ENCODE results near the gene ARHGAP42.
"Not testable (repeated sequence)": the region's sequence is repeated elsewhere in the genome, so short reads cannot be mapped to it uniquely, and the experiment has no call there.

The ARHGAP42 gene

DNA sequence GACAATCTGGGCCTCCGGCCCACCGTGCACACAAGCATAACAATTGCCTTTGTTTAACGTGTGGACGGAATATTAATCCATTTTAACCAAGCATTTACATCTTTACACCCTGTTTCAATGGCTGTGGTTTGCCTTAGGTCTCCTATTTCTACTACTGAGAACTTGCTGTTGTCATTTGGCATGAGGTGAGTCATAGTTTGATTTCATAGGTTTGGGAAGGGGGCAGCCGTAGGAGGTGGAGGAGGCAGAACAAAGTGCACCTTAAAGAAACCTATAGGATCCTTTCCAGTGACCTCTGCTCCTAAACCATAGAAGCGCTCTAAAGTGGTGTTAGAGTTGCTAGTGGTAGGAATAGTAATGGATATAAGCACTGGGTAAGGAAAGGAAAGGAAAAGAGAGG, 59.4 kb downstream of the ARHGAP42 start:
- Histone ChIP-seq H3K9ac (ENCODE audit: low read depth, low read length) (no peak overlapping the region), H3K4me3 (ENCODE audit: low read depth in 1 of 2, low read length in 2 of 2) (no peak overlapping the region), H2AFZ (ENCODE audit: low read depth, low read length) (no peak overlapping the region), H3K4me2 (ENCODE audit: insufficient read depth, low read length) (no peak overlapping the region), H3K4me1 (ENCODE audit: insufficient read depth, low read length) (no peaks in the 10 kb centered on the region), H3K36me3 (ENCODE audit: insufficient read depth, low read length) (no peaks in the 10 kb centered on the region; the same call in 1 of the 2 replicates), H3K27me3 (ENCODE audit: insufficient read depth, low read length, poor library complexity) (no peaks in the 10 kb centered on the region), H4K20me1 (ENCODE audit: insufficient read depth, low read length) (no peaks in the 10 kb centered on the region), H3K9me3 (ENCODE audit: insufficient read depth, low read length, severe bottlenecking) (peaks cover 13% of the 10 kb centered on the region), H3K79me2 (ENCODE audit: insufficient read depth, low read length) (no peaks in the 10 kb centered on the region), H3K27ac (ENCODE audit: low read length) (no peak overlapping the region)
- ATAC-seq (ENCODE audit: insufficient read depth, low read depth) (no peak), DNase-seq (no peak)
- no peak for TF ChIP-seq EZH2 (IDR thresholded peaks at IDR 0.05; ENCODE audit: borderline replicate concordance, low read depth, low read length, severe bottlenecking)
- TF ChIP-seq, protein P1, sequence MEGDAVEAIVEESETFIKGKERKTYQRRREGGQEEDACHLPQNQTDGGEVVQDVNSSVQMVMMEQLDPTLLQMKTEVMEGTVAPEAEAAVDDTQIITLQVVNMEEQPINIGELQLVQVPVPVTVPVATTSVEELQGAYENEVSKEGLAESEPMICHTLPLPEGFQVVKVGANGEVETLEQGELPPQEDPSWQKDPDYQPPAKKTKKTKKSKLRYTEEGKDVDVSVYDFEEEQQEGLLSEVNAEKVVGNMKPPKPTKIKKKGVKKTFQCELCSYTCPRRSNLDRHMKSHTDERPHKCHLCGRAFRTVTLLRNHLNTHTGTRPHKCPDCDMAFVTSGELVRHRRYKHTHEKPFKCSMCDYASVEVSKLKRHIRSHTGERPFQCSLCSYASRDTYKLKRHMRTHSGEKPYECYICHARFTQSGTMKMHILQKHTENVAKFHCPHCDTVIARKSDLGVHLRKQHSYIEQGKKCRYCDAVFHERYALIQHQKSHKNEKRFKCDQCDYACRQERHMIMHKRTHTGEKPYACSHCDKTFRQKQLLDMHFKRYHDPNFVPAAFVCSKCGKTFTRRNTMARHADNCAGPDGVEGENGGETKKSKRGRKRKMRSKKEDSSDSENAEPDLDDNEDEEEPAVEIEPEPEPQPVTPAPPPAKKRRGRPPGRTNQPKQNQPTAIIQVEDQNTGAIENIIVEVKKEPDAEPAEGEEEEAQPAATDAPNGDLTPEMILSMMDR (IDR thresholded peaks at IDR 0.05; ENCODE audit: borderline replicate concordance, extremely low read depth, low read length, poor library complexity, severe bottlenecking) = no peak

DNA sequence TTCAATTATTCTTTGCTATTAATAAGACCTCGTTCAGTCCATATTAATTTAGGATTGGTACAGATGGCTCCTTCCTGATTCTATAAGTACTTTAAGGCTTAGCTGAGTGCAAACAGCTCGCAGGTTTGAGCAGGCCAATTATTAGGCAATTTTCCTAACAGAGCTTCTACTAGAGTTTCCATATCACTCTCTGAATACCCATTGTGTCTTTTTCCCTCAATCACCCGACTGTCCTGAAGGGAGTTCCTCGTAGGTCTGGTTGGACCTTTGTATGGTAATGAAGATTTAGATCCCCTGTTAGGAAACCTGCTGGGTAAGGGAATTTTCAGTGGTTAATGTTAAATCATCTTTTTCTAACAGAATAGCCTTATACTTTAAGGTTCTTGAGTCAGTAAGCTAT, 61.1 kb downstream of the ARHGAP42 start:
- H3K36me3 ChIP-seq (ENCODE audit: insufficient read depth, low read length) = no peaks in the 10 kb centered on the region; the same call in 1 of the 2 replicates
- TF ChIP-seq EZH2 (IDR thresholded peaks at IDR 0.05; ENCODE audit: borderline replicate concordance, low read depth, low read length, severe bottlenecking) = no peak
- TF ChIP-seq, protein P1 (IDR thresholded peaks at IDR 0.05; ENCODE audit: borderline replicate concordance, extremely low read depth, low read length, poor library complexity, severe bottlenecking) = no peak
- no peak overlapping the region for H2AFZ ChIP-seq (ENCODE audit: low read depth, low read length)
- H3K27me3 ChIP-seq (ENCODE audit: insufficient read depth, low read length, poor library complexity) = no peaks in the 10 kb centered on the region
- H4K20me1 ChIP-seq (ENCODE audit: insufficient read depth, low read length) = no peaks in the 10 kb centered on the region
- H3K79me2 ChIP-seq (ENCODE audit: insufficient read depth, low read length) = no peaks in the 10 kb centered on the region
- H3K4me3 ChIP-seq (ENCODE audit: low read depth in 1 of 2, low read length in 2 of 2) = no peak overlapping the region
- H3K27ac ChIP-seq (ENCODE audit: low read length) = no peak overlapping the region
- H3K9me3 ChIP-seq (ENCODE audit: insufficient read depth, low read length, severe bottlenecking) = peaks cover 13% of the 10 kb centered on the region
- ATAC-seq (ENCODE audit: insufficient read depth, low read depth) (no peak), DNase-seq (no peak)
- H3K9ac ChIP-seq (ENCODE audit: low read depth, low read length) = no peak overlapping the region
- H3K4me2 ChIP-seq (ENCODE audit: insufficient read depth, low read length) = no peak overlapping the region
- H3K4me1 ChIP-seq (ENCODE audit: insufficient read depth, low read length) = no peaks in the 10 kb centered on the region

DNA sequence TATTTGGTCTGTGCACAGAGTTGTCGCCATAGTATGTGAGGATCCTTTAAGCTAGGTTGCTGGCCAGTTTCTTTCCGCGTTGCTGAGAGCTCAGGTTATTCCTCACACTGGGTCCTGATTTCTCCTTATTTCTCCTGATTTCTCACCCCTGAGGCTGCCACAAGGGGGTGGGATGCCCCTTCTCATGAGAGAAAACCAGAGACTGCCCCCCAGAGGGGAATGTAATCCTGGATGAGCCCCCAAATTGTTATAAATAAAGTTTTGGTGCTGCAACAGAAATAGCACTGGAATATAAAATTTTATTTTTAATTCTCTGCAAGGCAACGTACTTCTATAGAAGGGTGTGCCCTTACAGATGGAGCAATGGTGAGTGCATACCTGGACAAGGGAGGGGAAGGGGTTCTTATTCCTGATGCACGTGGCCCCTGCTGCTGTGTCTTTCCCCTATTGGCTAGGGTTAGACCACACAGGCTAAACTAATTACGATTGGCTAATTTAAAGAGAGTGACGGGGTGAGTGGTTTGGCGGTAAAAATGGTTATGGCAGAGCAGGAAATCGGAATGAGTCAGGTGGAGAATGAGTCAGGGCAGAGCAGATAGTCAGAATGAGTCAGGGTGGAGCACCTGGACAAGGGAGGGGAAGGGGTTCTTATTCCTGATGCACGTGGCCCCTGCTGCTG, 62.9 kb downstream of the ARHGAP42 start:
- H3K9me3 ChIP-seq (ENCODE audit: insufficient read depth, low read length, severe bottlenecking) = peaks cover 13% of the 10 kb centered on the region
- not testable (repeated sequence) for H3K4me2 ChIP-seq (ENCODE audit: insufficient read depth, low read length); ATAC-seq (ENCODE audit: insufficient read depth, low read depth); H2AFZ ChIP-seq (ENCODE audit: low read depth, low read length); H3K27me3 ChIP-seq (ENCODE audit: insufficient read depth, low read length, poor library complexity); H3K79me2 ChIP-seq (ENCODE audit: insufficient read depth, low read length); H3K9ac ChIP-seq (ENCODE audit: low read depth, low read length); H3K36me3 ChIP-seq (ENCODE audit: insufficient read depth, low read length); DNase-seq; H3K4me1 ChIP-seq (ENCODE audit: insufficient read depth, low read length); H3K27ac ChIP-seq (ENCODE audit: low read length); H4K20me1 ChIP-seq (ENCODE audit: insufficient read depth, low read length); H3K4me3 ChIP-seq (ENCODE audit: low read depth in 1 of 2, low read length in 2 of 2)

GRCh38 chr11:100750566-100750891, 63.4 kb downstream of the ARHGAP42 start:
- peaks cover 13% of the 10 kb centered on the region for H3K9me3 ChIP-seq (ENCODE audit: insufficient read depth, low read length, severe bottlenecking)
- not testable (repeated sequence) for H3K27ac ChIP-seq (ENCODE audit: low read length); H3K27me3 ChIP-seq (ENCODE audit: insufficient read depth, low read length, poor library complexity); ATAC-seq (ENCODE audit: insufficient read depth, low read depth); H3K36me3 ChIP-seq (ENCODE audit: insufficient read depth, low read length); H3K79me2 ChIP-seq (ENCODE audit: insufficient read depth, low read length); H2AFZ ChIP-seq (ENCODE audit: low read depth, low read length); DNase-seq; H3K9ac ChIP-seq (ENCODE audit: low read depth, low read length); H3K4me3 ChIP-seq (ENCODE audit: low read depth in 1 of 2, low read length in 2 of 2); H3K4me2 ChIP-seq (ENCODE audit: insufficient read depth, low read length); H3K4me1 ChIP-seq (ENCODE audit: insufficient read depth, low read length); H4K20me1 ChIP-seq (ENCODE audit: insufficient read depth, low read length)

Measured in DND-41 (cell line).